ENCODE measurements around the gene MKI67.
A peak's percentile ranks its signal among the peaks of the same experiment; 100 is the strongest.

MKI67 gene

DNA sequence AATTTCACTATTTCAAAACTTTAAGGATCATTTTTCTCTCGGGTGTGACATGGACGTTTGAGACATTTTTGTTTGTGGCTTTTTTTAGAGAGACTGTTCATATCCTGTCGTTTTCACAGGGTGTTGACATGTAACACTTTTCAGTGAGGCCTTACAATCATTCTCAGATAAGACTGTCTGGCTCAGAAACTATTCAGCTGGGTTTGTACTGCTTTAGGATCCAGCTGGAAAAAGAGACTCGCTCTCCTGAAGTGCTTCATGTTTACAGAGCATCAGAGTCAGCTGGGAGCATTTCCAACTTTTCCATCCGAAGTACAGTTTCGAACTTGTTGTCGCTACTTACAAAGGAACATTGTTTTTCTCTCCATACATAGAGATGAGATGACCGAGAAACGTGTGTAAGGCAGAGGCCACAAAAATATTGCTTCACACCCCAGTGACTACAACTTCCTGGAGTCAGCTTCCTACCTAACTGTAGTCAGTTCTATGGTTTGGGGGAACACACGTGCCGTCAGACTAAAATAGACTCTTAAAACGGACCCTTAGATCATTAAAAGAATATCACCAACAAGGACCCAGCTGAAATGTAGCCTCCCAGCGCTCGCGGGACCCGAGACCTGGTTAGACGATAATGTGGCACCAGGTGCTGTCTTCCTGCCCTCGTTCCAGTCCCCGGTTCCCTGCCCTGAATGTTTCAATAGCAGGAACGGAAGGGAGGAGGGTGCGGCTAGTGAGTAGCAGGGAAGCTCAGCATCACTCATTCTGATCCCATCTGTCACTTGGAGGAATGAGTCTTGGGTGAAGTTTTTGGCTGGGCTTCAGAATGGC lies 78.0 kb downstream of the MKI67 start:
- DNase-seq, result peak in 1 of 2 donors; percentile 17

DNA sequence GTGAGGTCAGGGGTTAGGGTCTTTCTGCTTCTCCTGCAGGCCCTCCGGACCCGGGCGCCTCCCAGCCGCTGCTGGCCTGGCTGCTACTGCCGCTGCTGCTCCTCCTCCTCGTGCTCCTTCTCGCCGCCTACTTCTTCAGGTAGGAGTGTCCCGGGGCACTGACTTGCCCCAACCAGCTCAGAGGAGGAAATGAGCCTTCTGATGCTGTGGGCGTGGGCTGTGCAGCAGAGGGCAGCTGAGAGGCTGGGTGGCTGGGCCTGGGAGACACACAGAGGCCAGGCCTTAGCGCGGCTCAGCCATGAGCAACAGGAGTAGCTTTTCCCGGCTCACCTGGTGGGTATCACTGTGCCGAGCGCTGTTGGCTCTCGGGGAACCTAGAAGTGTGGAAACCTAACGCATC lies 78.9 kb downstream of the MKI67 start:
- peak; percentile 69 to 70 for DNase-seq

- no peak for DNase-seq
Measured at GRCh38 chr10:128046953-128047290, 79.3 kb downstream of the MKI67 start.

All from stimulated activated CD4-positive, alpha-beta T cell treated with anti-CD3 and anti-CD28 coated beads, Interleukin-2, amount 100 ng/mL, for 48 hours (primary cell).